Retinal pigment epithelial cell (primary cell): ENCODE data around the gene RPTOR.

Source experiments
- DNase-seq: peaks from one replicate; pipeline ENCODE4 v3.0.0-alpha.2; 2010; ENCODE audit warnings: low read depth
- H3K4me3 ChIP-seq: 2 replicates; pipeline ENCODE4 v1.5.1; 2011; ENCODE audit warnings: mild to moderate bottlenecking, low read length, control low read depth, moderate library complexity
- TF ChIP-seq, protein P1 (sequence below): conservative IDR thresholded peaks from 2 replicates; pipeline ENCODE4 v1.5.1; 2011; ENCODE audit warnings: low read depth, low read length, control low read depth, inconsistent platforms

Gene RPTOR

DNA sequence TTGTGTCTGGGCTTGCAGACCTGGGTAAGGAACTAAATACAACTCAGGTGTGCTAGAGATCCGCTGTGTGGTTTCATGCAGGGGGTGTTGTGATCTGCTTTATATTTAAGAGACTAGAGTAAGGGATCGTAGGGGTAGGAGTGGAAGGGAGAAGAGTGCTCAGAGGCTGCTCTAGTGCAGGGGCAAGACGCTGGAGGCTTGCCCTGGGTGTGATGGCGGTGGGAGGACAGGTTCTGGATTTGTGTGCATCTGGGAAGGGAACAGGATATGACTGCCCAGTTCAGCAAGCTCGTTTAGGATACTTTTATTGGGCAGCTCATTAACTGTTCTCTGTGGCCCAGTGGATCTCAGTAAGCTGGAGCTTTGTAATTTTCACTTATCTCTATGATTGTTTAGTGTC lies 47.6 kb downstream of the RPTOR start:
- H3K4me3 ChIP-seq: no peak overlapping the region
- TF ChIP-seq, protein P1, sequence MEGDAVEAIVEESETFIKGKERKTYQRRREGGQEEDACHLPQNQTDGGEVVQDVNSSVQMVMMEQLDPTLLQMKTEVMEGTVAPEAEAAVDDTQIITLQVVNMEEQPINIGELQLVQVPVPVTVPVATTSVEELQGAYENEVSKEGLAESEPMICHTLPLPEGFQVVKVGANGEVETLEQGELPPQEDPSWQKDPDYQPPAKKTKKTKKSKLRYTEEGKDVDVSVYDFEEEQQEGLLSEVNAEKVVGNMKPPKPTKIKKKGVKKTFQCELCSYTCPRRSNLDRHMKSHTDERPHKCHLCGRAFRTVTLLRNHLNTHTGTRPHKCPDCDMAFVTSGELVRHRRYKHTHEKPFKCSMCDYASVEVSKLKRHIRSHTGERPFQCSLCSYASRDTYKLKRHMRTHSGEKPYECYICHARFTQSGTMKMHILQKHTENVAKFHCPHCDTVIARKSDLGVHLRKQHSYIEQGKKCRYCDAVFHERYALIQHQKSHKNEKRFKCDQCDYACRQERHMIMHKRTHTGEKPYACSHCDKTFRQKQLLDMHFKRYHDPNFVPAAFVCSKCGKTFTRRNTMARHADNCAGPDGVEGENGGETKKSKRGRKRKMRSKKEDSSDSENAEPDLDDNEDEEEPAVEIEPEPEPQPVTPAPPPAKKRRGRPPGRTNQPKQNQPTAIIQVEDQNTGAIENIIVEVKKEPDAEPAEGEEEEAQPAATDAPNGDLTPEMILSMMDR: no peak
- no peak for DNase-seq

DNA sequence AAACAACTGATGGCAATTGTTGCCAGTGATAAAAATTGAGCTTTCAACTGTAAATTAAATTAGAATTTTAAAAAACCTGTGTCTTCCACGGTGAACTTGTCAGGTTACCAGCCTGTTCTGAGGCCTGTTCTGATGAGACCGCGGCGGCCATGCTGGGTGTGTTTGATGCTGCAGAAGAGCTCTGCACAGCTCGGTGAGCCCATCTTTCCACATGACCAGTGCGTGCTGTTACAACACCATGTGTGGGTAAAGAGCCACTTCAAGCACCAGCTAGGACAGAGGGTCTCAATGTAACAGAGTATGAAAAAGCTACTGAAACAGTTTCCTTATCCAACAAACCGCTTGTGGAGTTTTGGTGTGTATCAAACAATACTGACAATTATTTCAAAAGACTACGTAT lies 48.5 kb downstream of the RPTOR start:
- TF ChIP-seq, protein P1: no peak
- H3K4me3 ChIP-seq: no peak overlapping the region
- no peak for DNase-seq

DNA sequence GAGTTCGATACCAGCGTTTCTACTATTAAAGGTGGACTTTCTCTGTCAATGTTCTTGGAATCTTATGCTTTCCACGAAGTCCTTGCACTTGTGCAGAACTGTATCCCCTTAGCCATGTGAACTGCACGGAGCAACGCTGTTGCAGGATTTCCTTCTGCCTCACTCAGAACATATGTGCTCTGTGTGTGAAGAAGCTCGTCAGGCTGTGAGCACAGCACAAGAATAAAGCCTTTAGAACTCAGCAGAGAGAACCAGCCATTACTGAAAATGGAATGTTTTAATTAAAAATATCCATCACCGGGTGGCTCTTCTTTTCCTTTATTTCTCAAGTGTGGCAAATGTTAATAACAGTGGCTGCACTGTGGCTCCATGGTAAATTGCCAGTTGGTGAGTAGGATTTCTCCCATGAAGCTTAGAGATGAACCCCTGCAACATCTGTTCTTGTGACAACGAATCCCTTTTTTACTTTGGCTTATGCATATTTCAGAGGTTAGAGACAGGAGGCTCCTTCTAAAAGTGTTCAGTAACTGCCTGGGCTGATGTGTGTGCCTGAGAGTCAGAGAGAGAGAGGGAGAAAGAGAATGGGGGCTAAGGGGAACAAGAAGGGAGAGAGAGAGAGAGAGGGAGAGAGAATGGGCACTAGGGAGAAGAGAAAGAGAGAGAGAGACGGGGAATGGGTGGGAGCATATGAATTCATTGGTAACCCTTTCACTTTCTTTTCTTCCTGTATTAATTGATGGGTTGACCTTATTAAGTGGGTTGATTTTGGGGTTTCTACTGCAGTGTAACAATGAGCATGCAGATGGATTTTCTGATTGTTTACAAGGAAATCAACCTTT lies 50.0 kb downstream of the RPTOR start:
- DNase-seq: no peak
- H3K4me3 ChIP-seq: no peak overlapping the region
- TF ChIP-seq, protein P1: no peak

DNA sequence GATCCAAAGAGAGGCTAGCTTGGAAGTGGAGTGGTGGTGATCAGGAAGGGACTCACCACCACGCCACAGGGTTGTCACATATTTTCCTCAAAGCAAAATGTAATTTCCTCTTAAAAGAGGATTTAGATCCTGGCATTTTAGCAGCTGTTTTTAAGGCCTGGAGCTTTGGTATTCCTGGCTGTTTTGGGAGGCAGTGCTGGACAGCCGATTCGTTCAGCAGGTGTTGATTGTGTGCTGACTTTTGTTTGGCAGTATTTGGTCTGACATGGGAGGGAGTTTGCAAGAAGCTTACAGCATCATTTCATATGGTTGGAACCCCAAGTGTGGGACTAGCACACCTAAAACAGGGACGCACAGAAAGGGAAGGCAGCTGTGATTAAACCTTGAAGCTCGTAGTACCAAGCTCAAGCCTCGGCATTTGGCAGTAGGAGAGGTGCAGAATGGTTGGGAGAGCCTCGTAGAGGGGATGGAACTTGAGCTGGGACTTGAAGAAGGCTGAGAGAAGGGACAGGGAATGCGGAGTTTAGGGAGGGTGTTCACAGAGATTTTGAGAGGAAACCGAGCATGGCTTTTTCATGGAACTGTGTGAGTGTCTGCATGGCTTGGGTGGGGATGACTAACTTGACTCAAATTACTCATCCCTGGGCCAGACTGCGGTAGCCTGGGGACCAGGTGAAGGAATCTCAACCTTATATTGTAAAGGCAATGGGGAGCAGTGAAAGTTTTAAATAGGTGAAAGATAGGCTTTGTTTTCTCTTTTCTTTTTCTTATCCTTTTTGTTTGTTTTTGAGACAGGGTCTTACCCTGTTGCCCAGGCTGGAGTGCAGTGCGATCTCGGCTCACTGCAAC lies 52.3 kb downstream of the RPTOR start:
- H3K4me3 ChIP-seq: no peak overlapping the region
- DNase-seq: no peak
- TF ChIP-seq, protein P1: no peak

DNA sequence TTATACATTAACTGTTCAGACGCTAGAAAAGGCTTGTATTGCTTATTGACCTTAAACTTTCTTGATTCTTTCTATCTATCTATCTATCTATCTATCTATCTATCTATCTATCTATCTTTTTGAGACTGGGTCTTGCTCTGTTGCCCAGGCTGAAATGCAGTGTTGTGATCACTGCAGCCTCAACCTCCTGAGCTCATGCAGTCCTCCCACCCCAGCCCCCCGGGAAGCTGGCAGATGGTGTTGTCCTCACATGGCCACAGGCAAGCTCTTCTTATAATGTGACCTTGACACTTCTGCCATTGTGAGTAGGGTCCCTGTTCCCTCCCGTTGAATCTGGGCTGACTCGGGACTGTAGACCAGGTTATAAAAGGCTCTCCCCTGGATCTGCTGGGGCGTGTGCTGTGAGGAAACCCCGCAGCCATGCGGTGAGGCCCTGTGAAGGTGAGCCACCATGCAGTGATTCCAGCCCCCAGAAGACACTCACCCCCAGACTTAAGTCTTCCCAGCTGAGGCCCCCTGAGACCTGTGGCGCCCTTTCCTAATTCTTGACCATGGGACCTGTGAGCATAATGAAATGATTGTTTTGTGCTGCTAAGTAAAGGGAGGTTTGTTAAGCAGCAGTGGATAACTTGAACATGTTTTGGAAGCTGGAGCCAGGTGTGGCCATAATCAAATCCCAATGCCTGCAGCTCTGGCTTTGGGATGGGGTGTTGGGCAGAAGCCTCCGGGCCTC lies 54.3 kb downstream of the RPTOR start:
- H3K4me3 ChIP-seq: no peak overlapping the region
- DNase-seq: no peak
- TF ChIP-seq, protein P1: no peak

DNA sequence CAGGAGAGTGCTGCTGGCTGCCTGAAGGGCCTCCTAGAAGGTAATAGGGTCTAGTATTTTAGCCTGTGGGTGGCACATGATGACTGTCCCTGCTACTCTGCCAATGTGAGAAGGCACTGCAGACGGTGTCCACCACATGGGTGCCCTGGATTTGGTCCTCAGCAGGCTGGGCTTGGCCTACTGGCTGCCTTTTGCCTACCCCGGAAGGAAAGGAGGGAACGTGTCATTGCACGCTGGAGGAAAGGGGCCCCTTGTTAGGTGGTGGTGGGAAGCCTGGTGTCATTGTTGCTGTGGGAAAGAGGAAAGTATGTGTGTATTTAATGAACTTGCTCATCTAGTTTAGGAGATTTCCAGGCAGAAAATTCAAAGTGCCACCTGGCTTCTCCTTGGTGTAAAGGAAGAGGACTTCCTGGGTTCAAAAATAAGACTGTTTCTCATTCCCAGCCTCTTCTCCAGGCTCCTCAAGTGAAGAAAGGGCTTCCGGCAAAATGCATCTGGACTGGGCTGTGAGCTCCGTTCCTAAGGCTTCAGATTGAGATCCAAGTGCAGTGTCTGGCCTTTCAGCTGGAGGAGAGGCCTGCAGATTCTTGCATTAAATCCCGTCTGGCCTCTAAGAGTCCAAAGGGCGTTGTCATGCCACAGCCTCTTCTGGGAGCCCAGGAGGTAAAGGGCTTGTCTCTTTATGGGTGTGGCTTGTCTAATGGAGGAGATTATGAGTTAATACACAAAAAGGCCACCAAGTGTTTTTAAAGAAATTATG lies 55.1 kb downstream of the RPTOR start:
- no peak overlapping the region for H3K4me3 ChIP-seq
- DNase-seq: peak; percentile 5
- TF ChIP-seq, protein P1: no peak
